Germinal center (tissue), 1 donor: ENCODE measurements around the gene NAA38.
A peak's percentile ranks its signal among the peaks of the same experiment; 100 is the strongest.

Source experiments
- DNase-seq: peaks from one replicate; pipeline ENCODE4 v3.0.0; 2012; ENCODE audit warnings: mixed read lengths, low spot score

NAA38 gene

GRCh38 chr17:7840441-7840840 is 16.9 kb downstream of the NAA38 start:
- DNase-seq: no peak

GRCh38 chr17:7839876-7840261 is 17.5 kb downstream of the NAA38 start:
- no peak for DNase-seq

GRCh38 chr17:7839190-7839875 is 18.0 kb downstream of the NAA38 start:
- DNase-seq: no peak

DNA sequence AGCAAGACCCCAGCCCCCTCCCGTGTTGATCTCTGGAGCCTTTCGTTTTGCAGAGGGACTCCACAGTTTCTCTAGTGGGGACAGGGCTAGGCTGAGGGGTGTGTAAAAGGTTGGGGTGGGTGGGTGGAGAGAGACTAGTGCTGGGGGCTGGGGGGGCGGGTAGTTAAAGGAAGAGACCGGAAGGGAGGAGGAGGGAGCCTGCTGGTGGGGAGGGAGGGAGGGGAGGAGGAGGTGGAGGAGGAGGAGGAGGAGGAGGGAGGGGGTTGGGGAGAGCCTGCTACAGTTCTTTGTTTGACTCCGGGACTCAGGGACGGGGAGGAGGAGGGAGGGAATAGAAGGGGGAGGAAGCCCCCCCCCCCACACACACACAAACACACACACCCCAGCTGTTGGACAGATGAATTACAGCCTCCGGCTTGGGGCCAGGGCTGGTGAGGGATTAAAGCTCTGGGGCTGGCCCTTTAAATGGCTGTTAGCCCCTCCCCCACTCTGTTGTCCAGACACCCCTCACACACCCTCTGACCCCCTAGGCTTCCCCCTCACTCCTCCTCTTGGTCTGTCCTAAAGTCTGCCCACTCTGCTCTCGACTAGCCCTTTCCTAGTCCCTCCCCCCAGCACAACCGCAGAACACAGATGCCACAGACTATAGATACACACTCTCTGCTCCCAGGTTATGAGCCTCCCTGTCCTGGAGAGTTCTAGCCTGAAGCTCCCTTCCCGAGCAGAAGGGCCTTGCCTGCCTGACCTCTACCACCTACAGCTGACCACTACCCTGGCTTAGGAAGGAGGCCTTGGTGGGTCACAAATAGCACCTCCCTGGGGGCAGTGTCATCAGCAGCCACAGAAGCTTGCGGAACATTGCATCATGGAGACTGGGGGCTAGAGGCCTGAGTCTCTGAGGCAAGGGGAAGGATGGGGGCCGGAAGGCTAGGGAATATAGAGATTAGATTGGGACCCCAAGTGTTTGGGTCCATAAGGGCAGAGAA is 19.0 kb downstream of the NAA38 start:
- no peak for DNase-seq

- no peak for DNase-seq
These were observed 19.8 kb downstream of the NAA38 start for GRCh38 chr17:7837408-7838088.

DNA sequence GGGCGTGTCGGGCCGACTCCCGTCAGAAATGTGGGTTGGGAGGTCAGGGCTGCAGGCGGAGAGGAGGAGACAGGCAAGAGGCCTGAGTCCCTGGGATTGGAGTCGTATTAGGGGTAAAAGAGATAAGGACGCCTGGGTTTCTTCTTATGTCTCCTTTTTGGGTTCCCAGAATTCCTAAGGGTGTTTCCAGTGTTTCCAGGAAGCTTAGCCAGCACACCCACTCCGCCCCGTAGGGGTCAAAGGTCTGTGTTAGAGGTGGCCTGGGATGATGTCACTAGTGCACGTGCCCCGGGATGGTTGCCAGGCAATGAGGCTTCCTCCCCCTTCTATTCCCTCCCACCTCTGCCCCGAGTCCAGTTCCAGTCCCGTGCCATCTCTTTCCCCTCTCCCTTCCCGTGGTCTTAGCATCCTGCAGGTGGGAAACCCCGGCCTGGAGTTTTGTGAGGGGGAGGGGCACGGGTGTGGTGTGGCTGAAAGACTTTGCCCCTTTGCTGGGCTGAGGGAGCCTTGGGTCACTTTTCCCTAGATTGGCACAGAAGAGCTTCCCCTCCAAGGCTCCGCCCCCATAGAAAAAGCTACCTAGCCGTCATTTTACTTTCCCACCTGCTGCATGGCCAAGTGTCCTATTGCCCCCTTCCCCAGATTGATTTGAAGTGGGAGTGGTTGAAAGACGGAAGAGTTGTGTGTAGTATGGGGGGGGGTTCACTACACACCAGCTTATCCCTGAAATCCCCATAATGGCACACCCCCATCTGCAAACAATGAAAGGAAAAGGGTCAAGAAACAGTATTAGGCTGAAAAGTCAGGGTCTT is 20.6 kb downstream of the NAA38 start:
- peak; percentile 59 for DNase-seq

- DNase-seq: no peak
These were observed 21.4 kb downstream of the NAA38 start for GRCh38 chr17:7835814-7836595.

GRCh38 chr17:7834957-7835813 is 22.2 kb downstream of the NAA38 start:
- peak; percentile 91 for DNase-seq

DNA sequence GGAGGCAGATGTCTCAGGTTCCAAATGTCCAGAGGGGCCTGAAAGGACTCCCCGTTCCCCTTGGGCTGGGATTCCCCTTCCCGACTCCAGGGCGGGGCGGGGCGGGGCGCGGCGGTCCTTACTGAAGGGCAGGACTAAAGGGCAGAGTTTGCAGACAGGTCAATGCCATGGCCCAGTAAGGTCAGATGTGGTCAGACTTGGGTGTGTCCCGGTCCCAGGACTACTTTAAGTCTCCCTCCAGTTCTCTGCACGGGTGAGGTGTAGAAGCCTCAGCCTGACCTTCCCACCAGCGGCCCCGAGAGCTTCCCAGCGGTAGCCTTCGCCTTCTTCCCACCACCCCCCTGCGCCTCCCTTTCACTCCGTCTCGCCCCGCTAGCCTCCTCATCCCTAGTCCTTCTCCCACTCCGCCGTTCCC is 22.8 kb downstream of the NAA38 start:
- peak; percentile 33 for DNase-seq

DNA sequence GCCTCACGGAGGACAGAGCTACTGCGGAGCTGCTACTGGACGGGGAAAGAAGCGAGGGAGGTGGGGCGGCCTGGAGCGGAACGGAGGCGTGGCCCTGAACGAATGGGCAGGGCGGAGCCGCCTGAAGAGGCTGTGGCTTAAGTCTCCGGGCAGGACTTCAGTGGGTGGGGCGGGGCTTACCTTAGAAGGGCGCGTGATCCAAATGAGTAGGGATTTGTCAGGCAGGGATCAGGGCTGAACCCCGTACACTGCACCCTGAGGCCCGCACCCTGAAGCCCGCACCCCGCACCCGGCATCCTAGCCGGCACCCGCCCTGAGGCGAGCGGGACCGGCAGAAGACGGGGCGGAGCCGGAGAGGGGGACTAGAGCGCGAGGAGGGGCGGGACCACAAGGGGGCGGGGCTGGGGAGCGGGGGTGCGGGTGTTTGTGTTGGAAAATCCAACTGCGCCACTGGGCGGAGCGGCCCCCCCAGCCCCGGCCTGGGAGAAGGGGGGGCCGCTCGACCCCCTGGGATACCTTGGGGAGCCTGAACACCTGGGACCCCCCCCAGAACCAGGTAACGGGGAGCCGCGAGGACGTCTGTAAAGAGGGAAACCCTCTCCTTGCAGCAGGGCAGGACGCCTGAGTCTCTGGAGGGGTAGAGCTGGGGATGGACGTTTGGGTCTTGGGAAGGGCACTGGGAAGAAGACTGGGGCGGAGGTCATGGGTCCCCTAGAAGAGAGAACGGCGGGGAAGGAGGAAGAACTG is 23.4 kb downstream of the NAA38 start, which contains the start of gene KDM6B:
KDM6B (plus strand) TSS at position 423 of the 747 bp plus-strand sequence. CDS start 11,338 bp downstream, outside the sequence.
- DNase-seq: peak; percentile 91

DNA sequence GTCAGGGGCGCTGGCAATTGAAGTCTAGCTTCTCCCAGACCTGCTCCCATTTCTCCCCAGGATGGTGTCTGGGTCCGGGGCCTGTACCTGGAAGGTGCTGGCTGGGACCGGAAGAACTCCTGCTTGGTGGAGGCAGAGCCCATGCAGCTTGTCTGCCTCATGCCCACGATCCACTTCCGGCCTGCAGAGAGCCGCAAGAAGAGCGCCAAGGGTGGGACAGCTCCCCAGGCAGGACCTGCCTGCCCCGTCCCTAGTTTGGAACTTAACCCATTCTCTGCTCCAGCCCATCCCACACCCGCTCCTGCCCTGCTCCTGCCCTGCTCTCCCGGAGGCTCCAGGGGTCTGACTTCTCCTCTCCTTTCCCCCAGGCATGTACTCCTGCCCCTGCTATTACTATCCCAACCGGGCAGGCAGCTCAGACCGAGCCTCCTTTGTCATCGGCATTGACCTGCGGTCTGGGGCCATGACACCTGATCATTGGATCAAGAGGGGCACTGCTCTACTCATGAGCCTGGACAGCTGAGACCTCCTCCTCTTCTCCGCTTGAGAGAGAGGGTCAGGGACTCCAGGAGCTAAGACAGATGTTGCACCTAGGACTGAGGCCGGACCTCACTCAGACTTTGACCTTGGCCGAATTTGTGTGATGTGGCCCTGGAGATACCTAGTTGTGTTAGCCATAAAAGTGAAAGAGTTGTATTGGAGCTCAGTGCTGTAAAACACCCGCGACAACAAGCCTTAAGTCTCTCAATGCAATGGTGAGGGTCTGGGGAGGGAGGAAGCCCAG is 24.2 kb downstream of the NAA38 start:
- no peak for DNase-seq

DNA sequence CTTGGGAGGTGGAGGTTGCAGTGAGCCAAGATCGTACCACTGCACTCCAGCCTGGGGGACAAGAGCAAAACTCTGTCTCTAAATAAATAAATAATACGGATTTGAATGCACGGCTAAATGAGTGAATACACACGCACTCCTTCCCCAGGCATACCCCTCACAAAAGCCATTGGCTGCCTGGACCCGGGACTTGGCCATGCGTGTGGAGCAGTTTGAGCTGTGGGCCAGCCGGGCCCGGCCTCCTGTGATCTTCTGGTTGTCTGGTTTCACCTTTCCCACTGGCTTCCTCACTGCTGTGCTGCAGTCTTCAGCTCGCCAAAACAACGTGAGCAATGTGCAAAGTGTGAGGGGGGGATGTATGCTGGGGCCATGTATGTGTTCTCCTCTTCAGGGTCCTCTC is 24.9 kb downstream of the NAA38 start:
- DNase-seq: no peak

DNA sequence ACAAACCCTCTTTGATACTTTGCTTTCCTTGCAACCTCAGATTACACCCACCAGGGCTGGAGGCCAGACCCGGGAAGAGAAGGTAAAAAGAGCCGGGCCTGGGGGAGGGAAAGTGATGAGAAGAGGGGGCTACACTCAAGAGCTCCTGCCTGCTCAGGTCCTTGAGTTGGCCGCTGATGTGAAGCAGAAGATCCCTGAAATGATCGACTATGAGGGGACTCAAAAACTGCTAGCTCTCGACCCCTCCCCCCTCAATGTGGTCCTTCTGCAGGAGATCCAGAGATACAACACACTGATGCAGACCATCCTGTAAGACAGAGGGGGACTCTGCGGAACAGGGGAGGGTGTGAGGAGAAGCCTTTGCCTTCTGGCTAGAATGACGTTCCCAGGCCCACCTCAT is 26.1 kb downstream of the NAA38 start:
- no peak for DNase-seq

DNA sequence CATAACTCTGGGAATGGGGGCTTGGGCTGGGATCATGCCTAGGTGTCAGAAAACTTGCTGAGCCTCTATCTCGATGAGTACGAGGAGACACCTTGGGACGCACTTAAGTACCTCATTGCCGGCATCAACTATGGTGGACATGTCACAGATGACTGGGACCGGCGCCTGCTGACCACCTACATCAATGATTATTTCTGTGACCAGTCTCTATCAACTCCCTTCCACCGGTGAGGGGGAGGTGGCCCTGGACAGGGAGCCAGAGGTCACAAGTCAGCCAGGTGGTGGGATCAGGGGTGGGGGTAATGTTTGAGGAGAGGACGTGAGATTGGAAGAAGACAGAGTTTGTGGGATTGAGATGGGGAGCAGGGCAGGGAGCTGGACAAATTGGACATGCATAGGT is 26.7 kb downstream of the NAA38 start:
- DNase-seq: no peak

DNA sequence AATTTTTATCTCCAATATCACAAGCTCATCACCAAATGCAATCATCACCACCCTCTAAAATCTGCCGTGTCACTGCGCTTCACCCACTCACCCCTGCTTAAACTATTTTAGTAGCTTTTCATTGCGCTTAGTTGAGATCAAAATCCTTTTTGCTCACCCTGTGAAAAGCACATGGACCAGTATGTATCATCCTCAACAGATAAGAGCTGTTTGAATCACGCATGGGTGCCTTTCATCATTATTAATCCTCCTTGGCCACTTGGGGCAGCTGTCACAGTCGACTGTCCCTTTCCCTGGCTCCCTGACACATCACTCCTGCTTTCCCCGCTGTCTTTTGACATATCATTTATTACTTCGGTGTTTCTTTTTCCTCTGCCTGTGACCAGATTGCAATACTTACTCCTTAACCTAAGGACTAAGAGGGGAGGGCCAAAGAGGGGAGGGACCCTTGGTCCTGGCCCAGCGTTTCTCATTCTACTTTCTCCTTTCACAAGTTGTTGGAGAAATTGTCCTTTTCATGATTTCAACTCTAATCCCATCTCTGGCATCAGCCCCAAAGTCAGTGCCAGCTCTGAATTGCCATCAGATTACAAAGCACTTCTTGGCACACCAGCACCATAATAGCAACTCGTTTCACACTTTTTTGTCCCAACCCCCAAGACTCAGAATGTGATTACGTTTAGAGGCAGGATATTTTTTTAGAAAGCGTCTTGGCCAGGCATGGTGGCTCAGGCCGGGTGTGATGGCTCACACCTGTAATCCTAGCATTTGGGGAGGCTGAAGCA is 32.0 kb downstream of the NAA38 start:
- DNase-seq: no peak

- DNase-seq: no peak
These were observed 33.1 kb downstream of the NAA38 start for GRCh38 chr17:7824021-7824924.
